ENCODE measurements around the gene CHSY1. TPM values are rescaled to one million over a fixed set of nuclear protein-coding genes. Genes with fewer than 3 reads are reported as not detected.
A peak's percentile ranks its signal among the peaks of the same experiment; 100 is the strongest.

Gene CHSY1
- total and polyA plus RNA-seq, 3 donors from 2014 or later = 20.0 to 36.1 (median 31.1) TPM

DNA sequence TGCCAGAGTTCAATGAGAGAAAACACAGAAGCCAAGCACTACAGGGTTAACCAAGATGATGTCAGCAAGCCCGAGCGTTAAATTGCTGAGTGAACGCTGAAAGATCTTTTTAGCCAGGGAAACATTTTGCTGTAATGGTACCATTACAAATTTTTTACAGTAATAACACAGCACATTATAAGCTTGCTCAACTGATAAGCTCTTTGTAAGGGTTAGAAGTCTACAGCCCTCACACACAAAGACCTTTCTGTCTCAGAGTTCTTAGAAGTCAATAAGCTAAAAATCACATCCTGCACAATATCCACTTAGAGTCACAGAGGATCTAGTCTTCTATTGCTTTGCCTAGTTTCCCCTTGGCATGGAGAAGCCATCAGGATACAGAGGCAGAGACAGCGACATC, 29.9 kb downstream of the CHSY1 start:
- no peak overlapping the region for H3K4me3 ChIP-seq
- H3K9me3 ChIP-seq = no peaks in the 10 kb centered on the region
- H3K27ac ChIP-seq = peak overlapping the region in 1 of 2 donors; percentile 12
- DNase-seq = no peak
- WGBS, 2 donors = 28 to 44% methylated on average over 4 of the region's 4 CpGs
- TF ChIP-seq POLR2A (IDR thresholded peaks at IDR 0.05) (no peak), CTCF (IDR thresholded peaks at IDR 0.05) (no peak)
- intact Hi-C loops (cut with DNase I; ENCODE audit: low total_unique reads) = no loop called here
- H3K36me3 ChIP-seq (ENCODE audit: low read depth, missing control alignments) = no peaks in the 10 kb centered on the region
- no peaks in the 10 kb centered on the region for H3K27me3 ChIP-seq
- H3K4me1 ChIP-seq = peaks cover 14% of the 10 kb centered on the region

DNA sequence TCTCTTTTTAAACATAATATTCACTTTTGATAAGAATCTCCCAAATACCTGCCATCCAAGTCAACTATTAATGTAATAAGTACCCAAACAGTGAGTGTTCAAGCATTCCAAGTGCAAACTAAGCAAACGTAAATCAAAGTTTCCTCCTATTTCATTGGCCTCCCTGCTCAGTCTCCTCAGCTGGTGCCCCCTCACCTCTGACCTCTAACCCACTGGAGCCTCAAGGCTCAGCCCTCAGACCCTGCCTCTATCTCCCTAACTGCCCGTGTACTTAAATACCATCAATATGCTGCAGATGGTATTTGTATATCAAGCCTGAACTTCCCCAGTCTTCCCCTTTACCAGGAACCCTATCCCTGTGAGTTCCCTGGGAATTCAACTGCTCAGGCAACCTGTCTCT, 31.8 kb downstream of the CHSY1 start:
- peaks cover 14% of the 10 kb centered on the region for H3K4me1 ChIP-seq
- DNase-seq = no peak
- no peaks in the 10 kb centered on the region for H3K36me3 ChIP-seq (ENCODE audit: low read depth, missing control alignments)
- no peak overlapping the region for H3K4me3 ChIP-seq
- H3K27me3 ChIP-seq = no peaks in the 10 kb centered on the region
- TF ChIP-seq POLR2A (IDR thresholded peaks at IDR 0.05) (no peak), CTCF (IDR thresholded peaks at IDR 0.05) (no peak)
- no peaks in the 10 kb centered on the region for H3K9me3 ChIP-seq
- 65 to 76% methylated on average over 2 of the region's 2 CpGs for WGBS, 2 donors
- intact Hi-C loops (cut with DNase I; ENCODE audit: low total_unique reads) = no loop called here
- no peak overlapping the region for H3K27ac ChIP-seq

DNA sequence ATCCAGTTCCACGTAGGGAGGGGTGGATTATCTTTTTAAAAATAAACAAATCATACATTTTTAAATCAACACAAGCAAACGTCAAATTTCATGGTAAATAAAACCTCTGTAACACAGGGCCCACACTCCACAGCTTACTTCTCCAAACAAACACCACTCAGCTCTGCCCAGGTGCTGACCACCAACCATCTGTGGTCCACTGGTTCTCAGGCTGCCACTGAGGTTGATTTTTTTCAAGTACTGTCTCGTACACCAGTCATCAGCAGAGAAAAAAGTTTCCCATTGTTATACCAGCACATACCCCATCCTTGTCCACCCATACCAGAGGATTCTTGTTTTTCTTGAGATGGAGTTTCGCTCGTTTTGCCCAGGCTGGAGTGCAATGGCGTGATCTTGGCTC, 32.4 kb downstream of the CHSY1 start:
- TF ChIP-seq POLR2A (IDR thresholded peaks at IDR 0.05) = no peak
- no peak for TF ChIP-seq CTCF (IDR thresholded peaks at IDR 0.05)
- no peak overlapping the region for H3K4me3 ChIP-seq
- no peaks in the 10 kb centered on the region for H3K9me3 ChIP-seq
- H3K36me3 ChIP-seq (ENCODE audit: low read depth, missing control alignments) = no peaks in the 10 kb centered on the region
- intact Hi-C loops (cut with DNase I; ENCODE audit: low total_unique reads) = no loop called here
- H3K4me1 ChIP-seq = peaks cover 14% of the 10 kb centered on the region
- H3K27me3 ChIP-seq = no peaks in the 10 kb centered on the region
- 82 to 86% methylated on average over 6 of the region's 6 CpGs for WGBS, 2 donors
- no peak overlapping the region for H3K27ac ChIP-seq
- DNase-seq = no peak

DNA sequence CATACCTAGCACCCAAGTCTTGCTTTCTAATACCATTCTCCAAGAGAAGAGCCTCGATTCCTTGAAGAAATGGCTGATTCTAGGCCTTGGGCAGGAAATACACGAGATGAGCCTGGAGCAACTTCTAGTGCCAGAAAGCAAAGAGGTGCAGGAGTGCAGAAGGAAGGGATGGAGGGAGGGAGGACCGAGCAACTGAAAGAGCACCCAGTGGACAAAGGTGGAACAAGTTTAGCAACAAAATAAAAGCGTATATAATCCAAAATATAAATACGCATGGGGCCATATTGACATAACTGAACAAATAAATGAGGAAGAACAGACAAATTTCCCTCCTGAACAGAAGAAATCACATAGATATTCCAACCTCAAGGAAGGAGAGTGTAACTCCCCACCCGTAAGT, 34.4 kb downstream of the CHSY1 start:
- H3K9me3 ChIP-seq = no peaks in the 10 kb centered on the region
- no peak overlapping the region for H3K4me3 ChIP-seq
- WGBS, 2 donors = 74 to 76% methylated on average over 6 of the region's 6 CpGs
- intact Hi-C loops (cut with DNase I; ENCODE audit: low total_unique reads) = no loop called here
- H3K36me3 ChIP-seq (ENCODE audit: low read depth, missing control alignments) = no peaks in the 10 kb centered on the region
- H3K27me3 ChIP-seq = no peaks in the 10 kb centered on the region
- H3K27ac ChIP-seq = no peak overlapping the region
- TF ChIP-seq CTCF (IDR thresholded peaks at IDR 0.05) (no peak), POLR2A (IDR thresholded peaks at IDR 0.05) (no peak)
- DNase-seq = no peak
- H3K4me1 ChIP-seq = peaks cover 14% of the 10 kb centered on the region

DNA sequence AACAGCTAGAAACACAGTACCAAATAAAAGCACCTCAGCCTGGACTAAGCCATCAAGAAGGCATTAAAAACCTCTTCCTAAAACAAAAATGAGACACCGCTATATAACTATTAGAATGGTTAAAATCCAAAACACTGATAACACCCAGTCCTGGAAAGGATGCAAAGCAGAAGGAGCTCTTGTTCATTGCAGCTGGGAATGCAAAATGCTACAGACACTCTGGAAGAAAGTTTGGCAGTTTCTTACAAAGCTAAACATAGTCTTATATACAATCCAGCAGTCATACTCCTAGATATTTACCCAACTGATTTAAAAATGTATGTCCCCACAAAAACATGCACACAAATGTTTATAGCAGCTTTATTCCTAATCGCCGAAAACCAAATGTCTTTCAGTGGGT, 35.7 kb downstream of the CHSY1 start:
- intact Hi-C loops (cut with DNase I; ENCODE audit: low total_unique reads) = no loop called here
- no peak for DNase-seq
- Histone ChIP-seq H3K27me3 (no peaks in the 10 kb centered on the region), H3K4me1 (peaks cover 10% of the 10 kb centered on the region), H3K9me3 (no peaks in the 10 kb centered on the region), H3K27ac (no peak overlapping the region), H3K4me3 (no peak overlapping the region), H3K36me3 (ENCODE audit: low read depth, missing control alignments) (no peaks in the 10 kb centered on the region)
- no peak for TF ChIP-seq POLR2A (IDR thresholded peaks at IDR 0.05)
- no peak for TF ChIP-seq CTCF (IDR thresholded peaks at IDR 0.05)
- 79 to 87% methylated on average over 3 of the region's 3 CpGs for WGBS, 2 donors

All from testis (tissue), 3 donors.